K562 (cell line): ENCODE measurements around the gene IDUA. TPM values are rescaled to one million over a fixed set of nuclear protein-coding genes. Genes with fewer than 3 reads are reported as not detected.

Experiments used
- CBFA2T3 ChIP-seq: fragments of 450-650 bp; IDR thresholded peaks from 2 replicates; pipeline ENCODE4 v1.6.1; 2017
- CC2D1A ChIP-seq: fragments of 450-650 bp; IDR thresholded peaks from 2 replicates; pipeline ENCODE4 v1.6.1; 2017; ENCODE audit warnings: mild to moderate bottlenecking
- CEBPG ChIP-seq, 3 experiments: fragments of 200-800 bp in 1 of 3; sonication (Bioruptor generic) in 1 of 3; sonication (generic) in 1 of 3; formaldehyde crosslinking in 1 of 3; IDR thresholded peaks in 2 of 3; conservative IDR thresholded peaks in 1 of 3; 2 replicates each; pipeline versions ENCODE4 v1.6.1 to v1.8.0; 2016 to 2022; ENCODE audit warnings: missing compliant biosample characterization in 2 of 3, missing genetic modification characterization in 2 of 3, mild to moderate bottlenecking in 1 of 3, missing genetic modification reagents in 1 of 3
- HNRNPLL ChIP-seq: fragments of 200-400 bp; formaldehyde crosslinking; IDR thresholded peaks from 2 replicates; pipeline ENCODE4 v1.6.1; 2017; ENCODE audit warnings: low read length, low read depth, mild to moderate bottlenecking; ENCODE audit not compliant: poor library complexity, severe bottlenecking
- LARP7 ChIP-seq: fragments of 450-650 bp; IDR thresholded peaks from 2 replicates; pipeline ENCODE4 v1.6.1; 2016
- MIER1 ChIP-seq: fragments of 450-650 bp; IDR thresholded peaks from 2 replicates; pipeline ENCODE4 v1.6.1; 2016; ENCODE audit warnings: antibody characterized with exemption, mild to moderate bottlenecking, low read depth
- MTA2 ChIP-seq: fragments of 450-650 bp; IDR thresholded peaks from 2 replicates; pipeline ENCODE4 v1.6.1; 2016; ENCODE audit warnings: low read depth
- NELFE ChIP-seq: IDR thresholded peaks from 2 replicates; pipeline ENCODE4 v1.6.1; 2011; ENCODE audit warnings: mild to moderate bottlenecking; ENCODE audit not compliant: insufficient read depth, insufficient read length
- PCBP2 ChIP-seq: fragments of 200-400 bp; formaldehyde crosslinking; IDR thresholded peaks from 2 replicates; pipeline ENCODE4 v1.6.1; 2018; ENCODE audit warnings: low read length, low read depth, mild to moderate bottlenecking, moderate library complexity; ENCODE audit not compliant: poor library complexity, severe bottlenecking
- POLR2AphosphoS2 ChIP-seq: IDR thresholded peaks from 2 replicates; pipeline ENCODE4 v1.6.1; 2012; ENCODE audit warnings: low read length, improper control_type of control experiment
- POLR2G ChIP-seq: fragments of 200-400 bp; formaldehyde crosslinking; IDR thresholded peaks from 2 replicates; pipeline ENCODE4 v1.6.1; 2017; ENCODE audit warnings: low read depth, mild to moderate bottlenecking, antibody characterized with exemption, low read length, moderate library complexity
- PRPF4 ChIP-seq: fragments of 200-400 bp; formaldehyde crosslinking; IDR thresholded peaks from one replicate; pipeline ENCODE4 v1.6.1; 2017; ENCODE audit warnings: low read length, low read depth, mild to moderate bottlenecking; ENCODE audit not compliant: insufficient read depth, poor library complexity, severe bottlenecking
- RBM22 ChIP-seq: fragments of 200-400 bp; formaldehyde crosslinking; IDR thresholded peaks from 2 replicates; pipeline ENCODE4 v1.6.1; 2018; ENCODE audit warnings: low read length, low read depth; ENCODE audit not compliant: poor library complexity, severe bottlenecking
- RBM25 ChIP-seq: fragments of 200-400 bp; formaldehyde crosslinking; IDR thresholded peaks from 2 replicates; pipeline ENCODE4 v1.6.1; 2018; ENCODE audit warnings: low read length, low read depth, moderate library complexity; ENCODE audit not compliant: severe bottlenecking
- SMARCE1 ChIP-seq: fragments of 450-650 bp; IDR thresholded peaks from 2 replicates; pipeline ENCODE4 v1.7.1; 2016; ENCODE audit warnings: mild to moderate bottlenecking
- SRSF7 ChIP-seq: fragments of 200-400 bp; formaldehyde crosslinking; optimal IDR thresholded peaks from 2 replicates; pipeline ENCODE3; 2017; ENCODE audit warnings: mild to moderate bottlenecking, low read depth, low read length
- ZNF764 ChIP-seq: fragments of 250-450 bp; sonication (Bioruptor Pico); IDR thresholded peaks from 2 replicates; pipeline ENCODE4 v1.4.0; 2020; ENCODE audit warnings: low read depth, mild to moderate bottlenecking, moderate library complexity
- polyA plus RNA-seq, 8 experiments: library from polyadenylated mRNA; depleted of rRNA in 4 of 8; stranded (reverse) in 5 of 8; unstranded in 3 of 8; fragments of >200 nt; fragmentation: Nextera tagmentation in 2 of 8; fragmentation: Illumina TruSeq in 1 of 8; extraction: Ambion mirVana in 2 of 8; extraction: Trizol in 1 of 8; gene quantifications; 2 replicates each; pipeline versions ENCODE4 v1.2.1 to v1.2.3, GENCODE V29; 2011 to 2014; ENCODE audit warnings: inconsistent platforms in 1 of 8, missing spikeins in 1 of 8
- total RNA-seq, 7 experiments: library from RNA; depleted of rRNA in 6 of 7; stranded (reverse); fragments of >200 nt in 6 of 7; fragmentation: Illumina TruSeq in 2 of 7; extraction: Trizol in 2 of 7; gene quantifications; 2 replicates each; pipeline versions ENCODE4 v1.2.1 to v1.2.3, GENCODE V29; 2011 to 2021; ENCODE audit warnings: low replicate concordance in 1 of 7
- TF ChIP-seq, protein P1 (sequence below): fragments of 150-350 bp; IDR thresholded peaks from 2 replicates; pipeline ENCODE4 v1.6.1; 2014; ENCODE audit warnings: low read depth, mild to moderate bottlenecking, low read length, borderline replicate concordance
- TF ChIP-seq, protein P2 (sequence below): sonication (generic); formaldehyde crosslinking; IDR thresholded peaks from 2 replicates; pipeline ENCODE4 v1.9.0; 2022; ENCODE audit warnings: mild to moderate bottlenecking, missing genetic modification reagents
- TF ChIP-seq, protein P3 (sequence below): fragments of 450-650 bp; IDR thresholded peaks from 2 replicates; pipeline ENCODE4 v1.6.1; 2017; ENCODE audit warnings: antibody characterized with exemption, mild to moderate bottlenecking

The IDUA gene
- total and polyA plus RNA-seq, 9 of the 15 experiments (the other 6 are each of a cell fraction or from before 2014, with no cell fraction given), result 0.04 to 16.1 (median 1.2) TPM

DNA sequence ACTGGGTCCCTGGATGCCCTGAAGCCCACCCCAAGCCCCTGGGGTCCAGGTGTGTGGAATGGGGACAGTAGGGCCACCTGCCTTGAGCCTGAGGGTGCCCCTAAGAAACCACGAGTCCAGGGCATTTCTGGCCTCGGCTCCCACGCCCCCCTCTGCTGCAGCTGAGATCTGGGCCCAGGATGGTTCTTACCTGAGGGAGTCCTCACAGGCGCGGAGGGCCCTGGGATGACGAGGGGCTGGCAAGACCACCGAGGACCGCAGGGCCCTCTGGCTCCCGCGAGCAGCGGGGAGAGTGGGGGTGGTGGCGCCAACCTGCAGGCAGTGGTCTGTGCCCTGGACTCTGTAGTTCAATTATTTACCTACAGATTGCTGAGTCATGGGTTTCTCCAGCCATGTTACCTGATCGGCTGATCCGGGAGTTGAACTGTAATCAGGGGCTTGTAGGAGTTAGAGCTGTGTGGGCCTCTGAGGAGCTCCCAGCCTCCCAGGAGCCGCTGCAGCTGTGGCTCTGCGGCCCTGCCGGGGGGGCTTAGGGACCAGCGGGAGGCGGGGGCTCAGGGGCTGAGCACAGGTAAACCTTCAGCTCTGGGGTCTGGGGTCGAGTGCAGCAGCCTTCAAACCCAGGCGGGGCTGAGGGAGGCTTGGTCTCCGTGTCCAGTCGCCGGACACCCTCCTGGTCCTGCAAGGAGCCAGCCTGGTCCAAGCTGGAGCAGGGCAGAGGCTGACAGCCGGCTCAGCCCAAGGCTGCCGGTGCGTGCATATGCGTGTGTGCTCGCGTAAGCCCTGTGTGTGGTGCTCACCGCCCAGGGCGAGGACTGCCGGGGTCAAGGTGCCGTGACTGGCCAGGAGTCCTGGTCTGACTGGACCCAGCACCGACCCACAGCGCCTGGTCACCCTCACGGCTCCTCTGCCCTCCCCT is 6.5 kb downstream of the IDUA start, which contains the start of gene SLC26A1 (continued):
- TF ChIP-seq, protein P1, sequence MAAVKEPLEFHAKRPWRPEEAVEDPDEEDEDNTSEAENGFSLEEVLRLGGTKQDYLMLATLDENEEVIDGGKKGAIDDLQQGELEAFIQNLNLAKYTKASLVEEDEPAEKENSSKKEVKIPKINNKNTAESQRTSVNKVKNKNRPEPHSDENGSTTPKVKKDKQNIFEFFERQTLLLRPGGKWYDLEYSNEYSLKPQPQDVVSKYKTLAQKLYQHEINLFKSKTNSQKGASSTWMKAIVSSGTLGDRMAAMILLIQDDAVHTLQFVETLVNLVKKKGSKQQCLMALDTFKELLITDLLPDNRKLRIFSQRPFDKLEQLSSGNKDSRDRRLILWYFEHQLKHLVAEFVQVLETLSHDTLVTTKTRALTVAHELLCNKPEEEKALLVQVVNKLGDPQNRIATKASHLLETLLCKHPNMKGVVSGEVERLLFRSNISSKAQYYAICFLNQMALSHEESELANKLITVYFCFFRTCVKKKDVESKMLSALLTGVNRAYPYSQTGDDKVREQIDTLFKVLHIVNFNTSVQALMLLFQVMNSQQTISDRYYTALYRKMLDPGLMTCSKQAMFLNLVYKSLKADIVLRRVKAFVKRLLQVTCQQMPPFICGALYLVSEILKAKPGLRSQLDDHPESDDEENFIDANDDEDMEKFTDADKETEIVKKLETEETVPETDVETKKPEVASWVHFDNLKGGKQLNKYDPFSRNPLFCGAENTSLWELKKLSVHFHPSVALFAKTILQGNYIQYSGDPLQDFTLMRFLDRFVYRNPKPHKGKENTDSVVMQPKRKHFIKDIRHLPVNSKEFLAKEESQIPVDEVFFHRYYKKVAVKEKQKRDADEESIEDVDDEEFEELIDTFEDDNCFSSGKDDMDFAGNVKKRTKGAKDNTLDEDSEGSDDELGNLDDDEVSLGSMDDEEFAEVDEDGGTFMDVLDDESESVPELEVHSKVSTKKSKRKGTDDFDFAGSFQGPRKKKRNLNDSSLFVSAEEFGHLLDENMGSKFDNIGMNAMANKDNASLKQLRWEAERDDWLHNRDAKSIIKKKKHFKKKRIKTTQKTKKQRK, result no peak
- TF ChIP-seq CC2D1A, result no peak
- no peak for TF ChIP-seq HNRNPLL
- no peak; the same call in 1 of the 2 replicates for TF ChIP-seq POLR2AphosphoS2
- TF ChIP-seq, protein P2, sequence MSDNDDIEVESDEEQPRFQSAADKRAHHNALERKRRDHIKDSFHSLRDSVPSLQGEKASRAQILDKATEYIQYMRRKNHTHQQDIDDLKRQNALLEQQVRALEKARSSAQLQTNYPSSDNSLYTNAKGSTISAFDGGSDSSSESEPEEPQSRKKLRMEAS (CRISPR knock-in tag), result no peak; the same call in 1 of the 2 replicates
- TF ChIP-seq PRPF4, result no peak
- TF ChIP-seq MIER1, result no peak
- TF ChIP-seq, protein P3, sequence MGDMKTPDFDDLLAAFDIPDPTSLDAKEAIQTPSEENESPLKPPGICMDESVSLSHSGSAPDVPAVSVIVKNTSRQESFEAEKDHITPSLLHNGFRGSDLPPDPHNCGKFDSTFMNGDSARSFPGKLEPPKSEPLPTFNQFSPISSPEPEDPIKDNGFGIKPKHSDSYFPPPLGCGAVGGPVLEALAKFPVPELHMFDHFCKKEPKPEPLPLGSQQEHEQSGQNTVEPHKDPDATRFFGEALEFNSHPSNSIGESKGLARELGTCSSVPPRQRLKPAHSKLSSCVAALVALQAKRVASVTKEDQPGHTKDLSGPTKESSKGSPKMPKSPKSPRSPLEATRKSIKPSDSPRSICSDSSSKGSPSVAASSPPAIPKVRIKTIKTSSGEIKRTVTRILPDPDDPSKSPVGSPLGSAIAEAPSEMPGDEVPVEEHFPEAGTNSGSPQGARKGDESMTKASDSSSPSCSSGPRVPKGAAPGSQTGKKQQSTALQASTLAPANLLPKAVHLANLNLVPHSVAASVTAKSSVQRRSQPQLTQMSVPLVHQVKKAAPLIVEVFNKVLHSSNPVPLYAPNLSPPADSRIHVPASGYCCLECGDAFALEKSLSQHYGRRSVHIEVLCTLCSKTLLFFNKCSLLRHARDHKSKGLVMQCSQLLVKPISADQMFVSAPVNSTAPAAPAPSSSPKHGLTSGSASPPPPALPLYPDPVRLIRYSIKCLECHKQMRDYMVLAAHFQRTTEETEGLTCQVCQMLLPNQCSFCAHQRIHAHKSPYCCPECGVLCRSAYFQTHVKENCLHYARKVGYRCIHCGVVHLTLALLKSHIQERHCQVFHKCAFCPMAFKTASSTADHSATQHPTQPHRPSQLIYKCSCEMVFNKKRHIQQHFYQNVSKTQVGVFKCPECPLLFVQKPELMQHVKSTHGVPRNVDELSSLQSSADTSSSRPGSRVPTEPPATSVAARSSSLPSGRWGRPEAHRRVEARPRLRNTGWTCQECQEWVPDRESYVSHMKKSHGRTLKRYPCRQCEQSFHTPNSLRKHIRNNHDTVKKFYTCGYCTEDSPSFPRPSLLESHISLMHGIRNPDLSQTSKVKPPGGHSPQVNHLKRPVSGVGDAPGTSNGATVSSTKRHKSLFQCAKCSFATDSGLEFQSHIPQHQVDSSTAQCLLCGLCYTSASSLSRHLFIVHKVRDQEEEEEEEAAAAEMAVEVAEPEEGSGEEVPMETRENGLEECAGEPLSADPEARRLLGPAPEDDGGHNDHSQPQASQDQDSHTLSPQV, result peak; percentile 47
- peak; percentile 73 for TF ChIP-seq POLR2G
- no peak for TF ChIP-seq NELFE
- peak; percentile 2 for TF ChIP-seq RBM22
- no peak for TF ChIP-seq ZNF764 (CRISPR knock-in tag)
- no peak for TF ChIP-seq SMARCE1
- no peak for TF ChIP-seq SRSF7
- no peak for TF ChIP-seq CEBPG (CRISPR knock-in tag; IDR thresholded peaks at IDR 0.05)
- no peak for TF ChIP-seq CEBPG (tag; conservative IDR thresholded peaks at IDR 0.05 in 1 of 2, IDR thresholded peaks at IDR 0.05 in 1 of 2)
- no peak for TF ChIP-seq MTA2
- no peak for TF ChIP-seq LARP7
- TF ChIP-seq PCBP2, result no peak
- TF ChIP-seq CBFA2T3, result no peak
- TF ChIP-seq RBM25, result no peak
